SU-DHL-6 (cell line): ENCODE data around the gene MUC6.

Experiments used
- EZH2phosphoT487 ChIP-seq: fragments of 200-600 bp; sonication (generic), shearing (Covaris generic); conservative IDR thresholded peaks from 2 replicates; pipeline ENCODE4 v1.6.1; 2018; ENCODE audit warnings: mild to moderate bottlenecking, antibody characterized with exemption, low read length, moderate library complexity, mixed read lengths
- TF ChIP-seq, protein P1 (sequence below): fragments of 200-600 bp; sonication (generic); IDR thresholded peaks from one replicate; pipeline ENCODE4 v1.5.1; 2017; ENCODE audit warnings: antibody characterized with exemption, mild to moderate bottlenecking, low read length, moderate library complexity; ENCODE audit not compliant: insufficient read depth, poor library complexity, severe bottlenecking

GRCh38 chr11:1005928-1006327, 30.6 kb downstream of the MUC6 start:
- TF ChIP-seq, protein P1, sequence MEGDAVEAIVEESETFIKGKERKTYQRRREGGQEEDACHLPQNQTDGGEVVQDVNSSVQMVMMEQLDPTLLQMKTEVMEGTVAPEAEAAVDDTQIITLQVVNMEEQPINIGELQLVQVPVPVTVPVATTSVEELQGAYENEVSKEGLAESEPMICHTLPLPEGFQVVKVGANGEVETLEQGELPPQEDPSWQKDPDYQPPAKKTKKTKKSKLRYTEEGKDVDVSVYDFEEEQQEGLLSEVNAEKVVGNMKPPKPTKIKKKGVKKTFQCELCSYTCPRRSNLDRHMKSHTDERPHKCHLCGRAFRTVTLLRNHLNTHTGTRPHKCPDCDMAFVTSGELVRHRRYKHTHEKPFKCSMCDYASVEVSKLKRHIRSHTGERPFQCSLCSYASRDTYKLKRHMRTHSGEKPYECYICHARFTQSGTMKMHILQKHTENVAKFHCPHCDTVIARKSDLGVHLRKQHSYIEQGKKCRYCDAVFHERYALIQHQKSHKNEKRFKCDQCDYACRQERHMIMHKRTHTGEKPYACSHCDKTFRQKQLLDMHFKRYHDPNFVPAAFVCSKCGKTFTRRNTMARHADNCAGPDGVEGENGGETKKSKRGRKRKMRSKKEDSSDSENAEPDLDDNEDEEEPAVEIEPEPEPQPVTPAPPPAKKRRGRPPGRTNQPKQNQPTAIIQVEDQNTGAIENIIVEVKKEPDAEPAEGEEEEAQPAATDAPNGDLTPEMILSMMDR, result no peak
- TF ChIP-seq EZH2phosphoT487, result no peak
